Neuronal stem cell (in vitro differentiated cells): ENCODE results near the gene CNPY1.

Source experiments
- DNase-seq: peaks from one replicate; pipeline ENCODE4 v3.0.0-alpha.2; 2013; ENCODE audit warnings: low spot score
- H2AFZ ChIP-seq: one replicate; pipeline ENCODE4 v1.6.1; 2013; ENCODE audit warnings: mild to moderate bottlenecking, low read length, inconsistent platforms
- H2AK5ac ChIP-seq: 2 replicates; pipeline ENCODE4 v1.6.1; 2013; ENCODE audit warnings: low read depth, mild to moderate bottlenecking, inconsistent platforms, low read length, moderate library complexity, mixed read lengths
- H2BK120ac ChIP-seq: 2 replicates; pipeline ENCODE4 v1.6.1; 2013; ENCODE audit warnings: low read depth, mild to moderate bottlenecking, inconsistent platforms, low read length, moderate library complexity, mixed read lengths
- H2BK12ac ChIP-seq: one replicate; pipeline ENCODE4 v1.6.1; 2013; ENCODE audit warnings: low read length, inconsistent platforms
- H2BK15ac ChIP-seq: 2 replicates; pipeline ENCODE4 v1.6.1; 2013; ENCODE audit warnings: mild to moderate bottlenecking, low read length, inconsistent platforms, mixed read lengths
- H2BK5ac ChIP-seq: one replicate; pipeline ENCODE4 v1.6.1; 2013; ENCODE audit warnings: inconsistent platforms, mild to moderate bottlenecking, low read length, moderate library complexity
- H3K14ac ChIP-seq: one replicate; pipeline ENCODE4 v1.6.1; 2013; ENCODE audit warnings: low read length, inconsistent platforms
- H3K18ac ChIP-seq: 2 replicates; pipeline ENCODE4 v1.6.1; 2013; ENCODE audit warnings: low read length, inconsistent platforms
- H3K23ac ChIP-seq: 2 replicates; pipeline ENCODE4 v1.6.1; 2013; ENCODE audit warnings: low read depth, mild to moderate bottlenecking, mixed read lengths, low read length, inconsistent platforms; ENCODE audit not compliant: poor library complexity
- H3K27ac ChIP-seq: replicated peaks from 3 replicates; pipeline ENCODE4 v1.5.1; 2013; ENCODE audit warnings: low read length, inconsistent platforms
- H3K27me3 ChIP-seq, 3 experiments: 2 replicates each; pipeline ENCODE4 v1.6.1; 2013; ENCODE audit warnings: low read length in 3 of 3, mild to moderate bottlenecking in 2 of 3, inconsistent platforms in 1 of 3, low read depth in 1 of 3, mixed read lengths in 1 of 3, moderate library complexity in 1 of 3; ENCODE audit not compliant: control insufficient read depth in 3 of 3, insufficient read depth in 3 of 3
- H3K36me3 ChIP-seq, 2 donors: replicated peaks in 1 of 2; 2 replicates each; pipeline ENCODE4 v1.6.1; 2013; ENCODE audit warnings: low read length in 2 of 2; ENCODE audit not compliant: control insufficient read depth in 2 of 2, insufficient read depth in 2 of 2
- H3K4ac ChIP-seq: 2 replicates; pipeline ENCODE4 v1.6.1; 2013; ENCODE audit warnings: inconsistent platforms, mild to moderate bottlenecking, low read length, moderate library complexity
- H3K4me1 ChIP-seq, 2 donors: 1 replicate in 1 of 2; 2 replicates in 1 of 2; pipeline ENCODE4 v1.6.1; 2013; ENCODE audit warnings: low read length in 2 of 2, low read depth in 1 of 2; ENCODE audit not compliant: control insufficient read depth in 2 of 2, insufficient read depth in 1 of 2
- H3K4me2 ChIP-seq: one replicate; pipeline ENCODE4 v1.6.1; 2013; ENCODE audit warnings: mild to moderate bottlenecking, low read length, inconsistent platforms; ENCODE audit not compliant: insufficient read depth, poor library complexity, severe bottlenecking
- H3K4me3 ChIP-seq, 2 donors: 2 replicates each; pipeline ENCODE4 v1.5.1; 2013; ENCODE audit warnings: low read length in 2 of 2, mild to moderate bottlenecking in 2 of 2, inconsistent platforms in 1 of 2, moderate library complexity in 1 of 2
- H3K79me1 ChIP-seq: one replicate; pipeline ENCODE4 v1.6.1; 2013; ENCODE audit warnings: low read depth, mild to moderate bottlenecking, inconsistent platforms, low read length, moderate library complexity
- H3K9ac ChIP-seq: one replicate; pipeline ENCODE4 v1.6.1; 2013; ENCODE audit warnings: mild to moderate bottlenecking, low read depth, low read length, inconsistent platforms; ENCODE audit not compliant: poor library complexity
- H3K9me3 ChIP-seq, 2 donors: replicated peaks in 1 of 2; 2 replicates each; pipeline versions ENCODE3 to v1.6.1; 2013; ENCODE audit warnings: low read length in 2 of 2, mild to moderate bottlenecking in 2 of 2, inconsistent platforms in 1 of 2, low read depth in 1 of 2, mixed read lengths in 1 of 2, moderate library complexity in 1 of 2; ENCODE audit not compliant: control insufficient read depth in 2 of 2, insufficient read depth in 1 of 2
- H4K8ac ChIP-seq: one replicate; pipeline ENCODE4 v1.6.1; 2013; ENCODE audit warnings: low read depth, mild to moderate bottlenecking, inconsistent platforms, low read length, moderate library complexity
- H4K91ac ChIP-seq: one replicate; pipeline ENCODE4 v1.6.1; 2013; ENCODE audit warnings: low read length, low read depth, mild to moderate bottlenecking, inconsistent platforms; ENCODE audit not compliant: poor library complexity
- WGBS, 2 donors: extraction: QIAGEN DNeasy Blood & Tissue Kit; methylation state at CpG; one replicate each; pipeline ENCODE4 v1.1.7; 2013; ENCODE audit warnings: missing lambda C conversion rate in 2 of 2, mixed read lengths in 1 of 2; ENCODE audit not compliant: insufficient read length in 2 of 2, insufficient replicate concordance in 1 of 2; ENCODE audit errors: extremely low coverage in 2 of 2; 5-methylcytosine and 5-hydroxymethylcytosine counted together

The CNPY1 gene

GRCh38 chr7:155562106-155562505 is 15.7 kb upstream of the CNPY1 start:
- no CpG with 5 or more reads among the region's 9 CpGs for WGBS, 2 donors
- H3K27me3 ChIP-seq: peaks cover 0 to 15% (median 0%) of the 10 kb centered on the region in 3 experiments
- no peak overlapping the region for H3K4ac ChIP-seq
- no peaks in the 10 kb centered on the region for H3K79me1 ChIP-seq
- no peak overlapping the region for H2BK12ac ChIP-seq
- DNase-seq: no peak
- H3K9me3 ChIP-seq: no peaks in the 10 kb centered on the region
- no peak overlapping the region for H2AK5ac ChIP-seq
- H3K14ac ChIP-seq: no peak overlapping the region
- H3K23ac ChIP-seq: no peak overlapping the region
- no peak overlapping the region for H3K4me3 ChIP-seq
- no peak overlapping the region for H2BK120ac ChIP-seq
- H2BK15ac ChIP-seq: no peak overlapping the region
- H3K4me1 ChIP-seq: peaks cover 0 to 10% of the 10 kb centered on the region in 2 donors
- H3K4me2 ChIP-seq: no peak overlapping the region
- no peak overlapping the region for H2AFZ ChIP-seq
- no peak overlapping the region for H3K27ac ChIP-seq
- no peak overlapping the region for H4K8ac ChIP-seq
- no peak overlapping the region for H3K9ac ChIP-seq
- no peak overlapping the region for H2BK5ac ChIP-seq
- H3K36me3 ChIP-seq: no peaks in the 10 kb centered on the region
- H4K91ac ChIP-seq: no peak overlapping the region
- peak overlapping the region; percentile 52 for H3K18ac ChIP-seq

GRCh38 chr7:155560982-155561686 is 14.8 kb upstream of the CNPY1 start:
- Histone ChIP-seq H3K9me3 (no peaks in the 10 kb centered on the region), H3K9ac (peak overlapping the region; percentile 68), H4K91ac (no peak overlapping the region), H3K27ac (no peak overlapping the region), H2BK12ac (peak overlapping the region; percentile 12), H2BK120ac (no peak overlapping the region), H2BK5ac (no peak overlapping the region), H2AK5ac (no peak overlapping the region), H3K14ac (peak overlapping the region; percentile 48), H3K4me3 (peak overlapping the region in 1 of 2 donors; percentile 8), H3K4me1 (peaks cover 0 to 10% of the 10 kb centered on the region in 2 donors), H3K79me1 (no peaks in the 10 kb centered on the region), H3K4me2 (no peak overlapping the region), H3K27me3 (peaks cover 0 to 8% (median 0%) of the 10 kb centered on the region in 3 experiments), H3K36me3 (no peaks in the 10 kb centered on the region), H2BK15ac (no peak overlapping the region), H2AFZ (peak overlapping the region; percentile 76), H3K23ac (no peak overlapping the region), H3K18ac (no peak overlapping the region), H4K8ac (peak overlapping the region; percentile 33), H3K4ac (no peak overlapping the region)
- DNase-seq: no peak
- no CpG with 5 or more reads among the region's 18 CpGs for WGBS, 2 donors

DNA sequence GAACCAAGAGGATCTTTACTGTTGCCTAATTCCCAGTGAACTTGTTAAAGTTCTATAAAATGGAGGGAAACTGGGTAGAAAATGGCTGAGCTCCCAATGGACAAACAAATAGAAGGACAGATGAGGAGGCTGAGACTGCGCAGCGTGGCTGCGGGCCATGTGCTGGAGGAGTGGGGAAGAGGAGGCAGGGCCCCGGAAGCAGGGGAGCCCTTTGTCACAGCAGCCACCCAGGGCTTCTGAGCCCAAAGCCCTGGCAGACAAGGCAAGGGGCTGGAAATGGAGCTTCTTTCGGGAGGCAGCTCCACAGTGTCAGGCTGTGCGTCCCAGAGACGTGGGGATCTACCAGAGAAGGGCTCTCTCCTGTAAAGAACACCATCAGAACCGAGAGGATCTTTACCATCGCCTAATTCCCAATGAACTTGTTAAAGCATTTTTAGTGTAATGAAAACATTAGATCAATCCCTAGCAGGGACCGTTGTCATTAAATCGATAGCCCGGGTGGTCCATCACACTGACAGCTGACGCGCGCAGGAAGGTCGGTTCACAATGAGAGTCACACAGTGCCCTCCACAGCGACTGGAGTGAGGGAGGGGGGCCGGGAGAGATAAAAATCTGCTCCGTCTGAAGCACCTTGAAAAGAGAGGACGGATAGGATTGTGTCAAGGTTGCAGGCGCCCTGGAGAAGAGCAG is 14.0 kb upstream of the CNPY1 start:
- Histone ChIP-seq H3K36me3 (no peaks in the 10 kb centered on the region), H3K18ac (no peak overlapping the region), H2BK120ac (no peak overlapping the region), H3K9ac (no peak overlapping the region), H2AFZ (peak overlapping the region; percentile 76), H3K27me3 (peaks cover 0 to 8% (median 0%) of the 10 kb centered on the region in 3 experiments), H2BK5ac (no peak overlapping the region), H3K9me3 (no peaks in the 10 kb centered on the region), H3K14ac (no peak overlapping the region), H2BK15ac (no peak overlapping the region), H3K4ac (no peak overlapping the region), H2AK5ac (no peak overlapping the region), H3K4me1 (peaks cover 0 to 10% of the 10 kb centered on the region in 2 donors), H4K91ac (no peak overlapping the region), H3K79me1 (no peaks in the 10 kb centered on the region), H3K4me2 (no peak overlapping the region), H3K27ac (no peak overlapping the region), H2BK12ac (no peak overlapping the region), H4K8ac (no peak overlapping the region), H3K4me3 (no peak overlapping the region), H3K23ac (no peak overlapping the region)
- WGBS, 2 donors: no CpG with 5 or more reads among the region's 21 CpGs
- no peak for DNase-seq

GRCh38 chr7:155559519-155560108 is 13.3 kb upstream of the CNPY1 start:
- no peaks in the 10 kb centered on the region for H3K36me3 ChIP-seq
- H2BK120ac ChIP-seq: no peak overlapping the region
- peaks cover 0 to 10% of the 10 kb centered on the region in 2 donors for H3K4me1 ChIP-seq
- H3K27ac ChIP-seq: no peak overlapping the region
- no peak for DNase-seq
- no CpG with 5 or more reads among the region's 13 CpGs for WGBS, 2 donors
- peak overlapping the region; percentile 76 for H2AFZ ChIP-seq
- H2BK12ac ChIP-seq: no peak overlapping the region
- H3K9ac ChIP-seq: no peak overlapping the region
- H4K8ac ChIP-seq: no peak overlapping the region
- H3K14ac ChIP-seq: peak overlapping the region; percentile 75
- H3K27me3 ChIP-seq: peaks cover 0 to 8% (median 0%) of the 10 kb centered on the region in 3 experiments
- H4K91ac ChIP-seq: no peak overlapping the region
- H3K4me3 ChIP-seq: no peak overlapping the region
- no peaks in the 10 kb centered on the region for H3K9me3 ChIP-seq
- H2BK15ac ChIP-seq: no peak overlapping the region
- H2BK5ac ChIP-seq: no peak overlapping the region
- no peak overlapping the region for H3K4me2 ChIP-seq
- H3K4ac ChIP-seq: no peak overlapping the region
- H2AK5ac ChIP-seq: no peak overlapping the region
- peak overlapping the region; percentile 45 for H3K18ac ChIP-seq
- H3K23ac ChIP-seq: peak overlapping the region; percentile 5
- no peaks in the 10 kb centered on the region for H3K79me1 ChIP-seq
